H1 (cell line): ENCODE data around the gene SYT13. TPM values are rescaled to one million over a fixed set of nuclear protein-coding genes. Genes with fewer than 3 reads are reported as not detected.

Experiments used
- FOSL1 ChIP-seq: IDR thresholded peaks from 2 replicates; pipeline ENCODE4 v1.6.1; 2011; ENCODE audit warnings: mild to moderate bottlenecking, low read depth, low read length, moderate library complexity; ENCODE audit not compliant: insufficient read depth
- KDM4A ChIP-seq: IDR thresholded peaks from one replicate; pipeline ENCODE4 v1.7.1; 2012; ENCODE audit warnings: low read depth, mild to moderate bottlenecking, moderate library complexity, low read length, inconsistent platforms; ENCODE audit not compliant: severe bottlenecking
- POLR2A ChIP-seq, 2 experiments: IDR thresholded peaks; 1 replicate in 1 of 2; 2 replicates in 1 of 2; pipeline ENCODE4 v1.6.1; 2011; ENCODE audit warnings: low read depth in 2 of 2, low read length in 2 of 2, mild to moderate bottlenecking in 2 of 2; ENCODE audit errors: control extremely low read depth in 1 of 2
- POU5F1 ChIP-seq: IDR thresholded peaks from 2 replicates; pipeline ENCODE4 v1.6.1; 2011; ENCODE audit warnings: low read depth, mild to moderate bottlenecking, low read length, moderate library complexity
- TAF1 ChIP-seq: IDR thresholded peaks from 2 replicates; pipeline ENCODE4 v1.6.1; 2011; ENCODE audit warnings: mild to moderate bottlenecking, low read depth, low read length
- polyA plus RNA-seq, 7 experiments: library from polyadenylated mRNA; depleted of rRNA in 3 of 7; stranded (reverse) in 5 of 7; unstranded in 2 of 7; fragments of >200 nt in 5 of 7; fragments of 200-250 nt in 2 of 7; gene quantifications; 1 replicate in 5 of 7; 2 replicates in 1 of 7; 4 replicates in 1 of 7; pipeline versions ENCODE4 v1.2.1 to v1.2.3, GENCODE V29; 2011 to 2013; ENCODE audit warnings: missing spikeins in 2 of 7, mixed read lengths in 2 of 7
- total RNA-seq: library from RNA; stranded (reverse); fragmentation: NEBNext Ultra II Directional; extraction: Animal tissue kit (Norgen Biotek cat#: 25700); gene quantifications from 2 replicates; pipeline ENCODE4 v1.2.1, GENCODE V29; 2021
- TF ChIP-seq, protein P1 (sequence below): fragments of 300-600 bp; sonication (generic); IDR thresholded peaks from 2 replicates; pipeline ENCODE4 v1.7.1; 2012; ENCODE audit warnings: low read length, moderate library complexity, mild to moderate bottlenecking, inconsistent platforms; ENCODE audit not compliant: insufficient replicate concordance

Gene SYT13
- total and polyA plus RNA-seq, 2 of the 8 experiments (the other 6 are each of a cell fraction or from before 2014, with no cell fraction given), result 4.8 to 13.2 TPM

DNA sequence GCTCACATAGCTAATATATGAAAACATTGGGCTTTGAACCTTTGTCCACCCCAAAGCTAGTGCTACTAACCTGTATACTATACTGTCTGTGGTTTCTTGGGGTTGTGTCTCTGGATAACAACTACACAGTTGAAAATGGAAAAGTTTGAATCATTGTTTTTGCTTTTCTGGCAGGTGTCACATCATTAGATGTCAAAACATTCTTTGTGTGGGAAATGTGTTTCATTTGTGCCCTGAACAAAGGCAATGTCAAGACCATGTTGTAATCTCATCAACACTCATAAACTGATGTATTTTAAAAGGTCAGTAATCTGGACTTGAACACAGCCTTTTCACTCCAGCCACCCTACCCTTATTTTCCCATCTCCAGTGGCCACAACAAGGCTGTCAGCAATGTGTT is 16.5 kb downstream of the SYT13 start (continued):
- TF ChIP-seq, protein P1, sequence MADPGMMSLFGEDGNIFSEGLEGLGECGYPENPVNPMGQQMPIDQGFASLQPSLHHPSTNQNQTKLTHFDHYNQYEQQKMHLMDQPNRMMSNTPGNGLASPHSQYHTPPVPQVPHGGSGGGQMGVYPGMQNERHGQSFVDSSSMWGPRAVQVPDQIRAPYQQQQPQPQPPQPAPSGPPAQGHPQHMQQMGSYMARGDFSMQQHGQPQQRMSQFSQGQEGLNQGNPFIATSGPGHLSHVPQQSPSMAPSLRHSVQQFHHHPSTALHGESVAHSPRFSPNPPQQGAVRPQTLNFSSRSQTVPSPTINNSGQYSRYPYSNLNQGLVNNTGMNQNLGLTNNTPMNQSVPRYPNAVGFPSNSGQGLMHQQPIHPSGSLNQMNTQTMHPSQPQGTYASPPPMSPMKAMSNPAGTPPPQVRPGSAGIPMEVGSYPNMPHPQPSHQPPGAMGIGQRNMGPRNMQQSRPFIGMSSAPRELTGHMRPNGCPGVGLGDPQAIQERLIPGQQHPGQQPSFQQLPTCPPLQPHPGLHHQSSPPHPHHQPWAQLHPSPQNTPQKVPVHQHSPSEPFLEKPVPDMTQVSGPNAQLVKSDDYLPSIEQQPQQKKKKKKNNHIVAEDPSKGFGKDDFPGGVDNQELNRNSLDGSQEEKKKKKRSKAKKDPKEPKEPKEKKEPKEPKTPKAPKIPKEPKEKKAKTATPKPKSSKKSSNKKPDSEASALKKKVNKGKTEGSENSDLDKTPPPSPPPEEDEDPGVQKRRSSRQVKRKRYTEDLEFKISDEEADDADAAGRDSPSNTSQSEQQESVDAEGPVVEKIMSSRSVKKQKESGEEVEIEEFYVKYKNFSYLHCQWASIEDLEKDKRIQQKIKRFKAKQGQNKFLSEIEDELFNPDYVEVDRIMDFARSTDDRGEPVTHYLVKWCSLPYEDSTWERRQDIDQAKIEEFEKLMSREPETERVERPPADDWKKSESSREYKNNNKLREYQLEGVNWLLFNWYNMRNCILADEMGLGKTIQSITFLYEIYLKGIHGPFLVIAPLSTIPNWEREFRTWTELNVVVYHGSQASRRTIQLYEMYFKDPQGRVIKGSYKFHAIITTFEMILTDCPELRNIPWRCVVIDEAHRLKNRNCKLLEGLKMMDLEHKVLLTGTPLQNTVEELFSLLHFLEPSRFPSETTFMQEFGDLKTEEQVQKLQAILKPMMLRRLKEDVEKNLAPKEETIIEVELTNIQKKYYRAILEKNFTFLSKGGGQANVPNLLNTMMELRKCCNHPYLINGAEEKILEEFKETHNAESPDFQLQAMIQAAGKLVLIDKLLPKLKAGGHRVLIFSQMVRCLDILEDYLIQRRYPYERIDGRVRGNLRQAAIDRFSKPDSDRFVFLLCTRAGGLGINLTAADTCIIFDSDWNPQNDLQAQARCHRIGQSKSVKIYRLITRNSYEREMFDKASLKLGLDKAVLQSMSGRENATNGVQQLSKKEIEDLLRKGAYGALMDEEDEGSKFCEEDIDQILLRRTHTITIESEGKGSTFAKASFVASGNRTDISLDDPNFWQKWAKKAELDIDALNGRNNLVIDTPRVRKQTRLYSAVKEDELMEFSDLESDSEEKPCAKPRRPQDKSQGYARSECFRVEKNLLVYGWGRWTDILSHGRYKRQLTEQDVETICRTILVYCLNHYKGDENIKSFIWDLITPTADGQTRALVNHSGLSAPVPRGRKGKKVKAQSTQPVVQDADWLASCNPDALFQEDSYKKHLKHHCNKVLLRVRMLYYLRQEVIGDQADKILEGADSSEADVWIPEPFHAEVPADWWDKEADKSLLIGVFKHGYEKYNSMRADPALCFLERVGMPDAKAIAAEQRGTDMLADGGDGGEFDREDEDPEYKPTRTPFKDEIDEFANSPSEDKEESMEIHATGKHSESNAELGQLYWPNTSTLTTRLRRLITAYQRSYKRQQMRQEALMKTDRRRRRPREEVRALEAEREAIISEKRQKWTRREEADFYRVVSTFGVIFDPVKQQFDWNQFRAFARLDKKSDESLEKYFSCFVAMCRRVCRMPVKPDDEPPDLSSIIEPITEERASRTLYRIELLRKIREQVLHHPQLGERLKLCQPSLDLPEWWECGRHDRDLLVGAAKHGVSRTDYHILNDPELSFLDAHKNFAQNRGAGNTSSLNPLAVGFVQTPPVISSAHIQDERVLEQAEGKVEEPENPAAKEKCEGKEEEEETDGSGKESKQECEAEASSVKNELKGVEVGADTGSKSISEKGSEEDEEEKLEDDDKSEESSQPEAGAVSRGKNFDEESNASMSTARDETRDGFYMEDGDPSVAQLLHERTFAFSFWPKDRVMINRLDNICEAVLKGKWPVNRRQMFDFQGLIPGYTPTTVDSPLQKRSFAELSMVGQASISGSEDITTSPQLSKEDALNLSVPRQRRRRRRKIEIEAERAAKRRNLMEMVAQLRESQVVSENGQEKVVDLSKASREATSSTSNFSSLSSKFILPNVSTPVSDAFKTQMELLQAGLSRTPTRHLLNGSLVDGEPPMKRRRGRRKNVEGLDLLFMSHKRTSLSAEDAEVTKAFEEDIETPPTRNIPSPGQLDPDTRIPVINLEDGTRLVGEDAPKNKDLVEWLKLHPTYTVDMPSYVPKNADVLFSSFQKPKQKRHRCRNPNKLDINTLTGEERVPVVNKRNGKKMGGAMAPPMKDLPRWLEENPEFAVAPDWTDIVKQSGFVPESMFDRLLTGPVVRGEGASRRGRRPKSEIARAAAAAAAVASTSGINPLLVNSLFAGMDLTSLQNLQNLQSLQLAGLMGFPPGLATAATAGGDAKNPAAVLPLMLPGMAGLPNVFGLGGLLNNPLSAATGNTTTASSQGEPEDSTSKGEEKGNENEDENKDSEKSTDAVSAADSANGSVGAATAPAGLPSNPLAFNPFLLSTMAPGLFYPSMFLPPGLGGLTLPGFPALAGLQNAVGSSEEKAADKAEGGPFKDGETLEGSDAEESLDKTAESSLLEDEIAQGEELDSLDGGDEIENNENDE, result no peak
- TF ChIP-seq TAF1 (no peak), POU5F1 (no peak), KDM4A (no peak), POLR2A (IDR thresholded peaks at IDR 0.05; ENCODE audit: control extremely low read depth in 1 of 2, low read depth in 2 of 2, low read length in 2 of 2) (no peak), FOSL1 (no peak)
